Small intestine (tissue), 7 donors: Measurements from ENCODE around the gene DNAJC15. TPM values are rescaled to one million over a fixed set of nuclear protein-coding genes. Genes with fewer than 3 reads are reported as not detected.

Source experiments
- DNase-seq, 2 donors: peaks; one replicate each; pipeline versions ENCODE4 v3.0.0 to v3.0.0-alpha.2; 2013
- FAIRE-seq: peaks from 2 replicates; lab custom pipeline; 2012; peaks lifted over from hg19 to GRCh38; lab: Jason Lieb, UNC
- H3K27ac ChIP-seq, 3 donors: one replicate each; pipeline ENCODE4 v1.5.1; 2013; ENCODE audit warnings: low read length in 2 of 3, mild to moderate bottlenecking in 2 of 3, control low read depth in 1 of 3, inconsistent platforms in 1 of 3, low read depth in 1 of 3, moderate library complexity in 1 of 3
- H3K27me3 ChIP-seq, 3 donors: one replicate each; pipeline ENCODE4 v1.6.1; 2013; ENCODE audit warnings: low read length in 3 of 3, inconsistent platforms in 1 of 3; ENCODE audit not compliant: control insufficient read depth in 3 of 3, insufficient read depth in 3 of 3
- H3K36me3 ChIP-seq, 3 donors: one replicate each; pipeline ENCODE4 v1.6.1; 2013; ENCODE audit warnings: low read length in 3 of 3, inconsistent platforms in 1 of 3, low read depth in 1 of 3, mild to moderate bottlenecking in 1 of 3, moderate library complexity in 1 of 3; ENCODE audit not compliant: control insufficient read depth in 3 of 3, insufficient read depth in 2 of 3
- H3K4me1 ChIP-seq, 3 donors: one replicate each; pipeline ENCODE4 v1.6.1; 2013; ENCODE audit warnings: low read length in 2 of 3, inconsistent platforms in 1 of 3, low read depth in 1 of 3, mild to moderate bottlenecking in 1 of 3, moderate library complexity in 1 of 3; ENCODE audit not compliant: control insufficient read depth in 3 of 3, insufficient read depth in 2 of 3
- H3K4me3 ChIP-seq, 3 donors: one replicate each; pipeline ENCODE4 v1.5.1; 2013; ENCODE audit warnings: low read length in 3 of 3, control low read depth in 1 of 3, inconsistent platforms in 1 of 3, low read depth in 1 of 3, mild to moderate bottlenecking in 1 of 3, moderate library complexity in 1 of 3
- H3K9me3 ChIP-seq, 2 donors: one replicate each; pipeline ENCODE4 v1.6.1; 2013; ENCODE audit warnings: low read depth in 1 of 2, low read length in 1 of 2; ENCODE audit not compliant: control insufficient read depth in 2 of 2, insufficient read depth in 1 of 2
- WGBS, 3 donors: extraction: QIAGEN DNeasy Blood & Tissue Kit; methylation state at CpG; one replicate each; pipeline ENCODE4 v1.1.7; 2013; 5-methylcytosine and 5-hydroxymethylcytosine counted together
- polyA plus RNA-seq, 4 donors: library from polyadenylated mRNA; stranded (reverse) in 3 of 4; unstranded in 1 of 4; fragments of 200-250 nt in 3 of 4; fragments of 120-200 nt in 1 of 4; gene quantifications; one replicate each; pipeline versions ENCODE4 v1.2.1 to v1.2.3, GENCODE V29; 2013
- donor health status: healthy with polysubstance abuse.
- donor health status: control.
- donor health status: control.
- donor health status: Bipolar disorder and iron deficiency.
- donor health status: healthy.

DNAJC15 gene
- polyA plus RNA-seq, 4 donors = 23.3 to 37.2 (median 29.9) TPM

- Histone ChIP-seq H3K27ac (no peak overlapping the region), H3K4me3 (no peak overlapping the region), H3K9me3 (no peaks in the 10 kb centered on the region), H3K27me3 (no peaks in the 10 kb centered on the region), H3K36me3 (no peaks in the 10 kb centered on the region), H3K4me1 (no peaks in the 10 kb centered on the region)
- FAIRE-seq (no peak), DNase-seq (no peak)
- 44 to 60% (median 51%) methylated on average over 3 of the region's 3 CpGs for WGBS, 3 donors
Observed at GRCh38 chr13:43006893-43007631, 16.3 kb upstream of the DNAJC15 start.

GRCh38 chr13:43008596-43008995 is 14.8 kb upstream of the DNAJC15 start:
- FAIRE-seq = no peak
- no peaks in the 10 kb centered on the region for H3K36me3 ChIP-seq
- H3K9me3 ChIP-seq = no peaks in the 10 kb centered on the region
- no peaks in the 10 kb centered on the region for H3K27me3 ChIP-seq
- no peak overlapping the region for H3K4me3 ChIP-seq
- H3K4me1 ChIP-seq = no peaks in the 10 kb centered on the region
- H3K27ac ChIP-seq = no peak overlapping the region
- no peak for DNase-seq
- 93 to 96% (median 96%) methylated on average over 3 of the region's 3 CpGs for WGBS, 3 donors

GRCh38 chr13:43009506-43009905 is 13.9 kb upstream of the DNAJC15 start:
- no peaks in the 10 kb centered on the region for H3K36me3 ChIP-seq
- DNase-seq (no peak), FAIRE-seq (no peak)
- no peaks in the 10 kb centered on the region for H3K27me3 ChIP-seq
- WGBS, 3 donors = 77 to 91% (median 82%) methylated on average over 1 of the region's 1 CpG
- no peaks in the 10 kb centered on the region for H3K9me3 ChIP-seq
- H3K4me3 ChIP-seq = no peak overlapping the region
- H3K27ac ChIP-seq = no peak overlapping the region
- H3K4me1 ChIP-seq = no peaks in the 10 kb centered on the region

GRCh38 chr13:43014162-43014561 is 9.2 kb upstream of the DNAJC15 start:
- 68 to 78% (median 71%) methylated on average over 3 of the region's 3 CpGs for WGBS, 3 donors
- no peaks in the 10 kb centered on the region for H3K36me3 ChIP-seq
- FAIRE-seq (no peak), DNase-seq (no peak)
- H3K9me3 ChIP-seq = no peaks in the 10 kb centered on the region
- no peak overlapping the region for H3K27ac ChIP-seq
- peaks cover 0 to 2% (median 0%) of the 10 kb centered on the region in 3 donors for H3K4me1 ChIP-seq
- H3K27me3 ChIP-seq = no peaks in the 10 kb centered on the region
- no peak overlapping the region for H3K4me3 ChIP-seq

- Histone ChIP-seq H3K4me1 (peaks cover 0 to 2% (median 0%) of the 10 kb centered on the region in 3 donors), H3K27ac (no peak overlapping the region), H3K9me3 (no peaks in the 10 kb centered on the region), H3K36me3 (no peaks in the 10 kb centered on the region), H3K27me3 (no peaks in the 10 kb centered on the region), H3K4me3 (no peak overlapping the region)
- DNase-seq (no peak), FAIRE-seq (no peak)
- 72 to 79% (median 77%) methylated on average over 5 of the region's 5 CpGs for WGBS, 3 donors
Observed at GRCh38 chr13:43016226-43016625, 7.2 kb upstream of the DNAJC15 start.

- no peaks in the 10 kb centered on the region for H3K9me3 ChIP-seq
- 65 to 89% (median 83%) methylated on average over 2 of the region's 2 CpGs for WGBS, 3 donors
- DNase-seq = no peak
- no peak overlapping the region for H3K27ac ChIP-seq
- peaks cover 0 to 5% (median 3%) of the 10 kb centered on the region in 3 donors for H3K4me1 ChIP-seq
- H3K27me3 ChIP-seq = no peaks in the 10 kb centered on the region
- FAIRE-seq = no peak
- H3K36me3 ChIP-seq = no peaks in the 10 kb centered on the region
- H3K4me3 ChIP-seq = no peak overlapping the region
Observed at GRCh38 chr13:43019811-43020210, 3.6 kb upstream of the DNAJC15 start.

- Histone ChIP-seq H3K4me1 (peaks cover 0 to 7% (median 5%) of the 10 kb centered on the region in 3 donors), H3K27me3 (no peaks in the 10 kb centered on the region)
Observed at GRCh38 chr13:43020794-43021193, 2.6 kb upstream of the DNAJC15 start.

GRCh38 chr13:43021926-43022670 is 1.3 kb upstream of the DNAJC15 start:
- DNase-seq (no peak), FAIRE-seq (no peak)
- Histone ChIP-seq H3K27ac (no peak overlapping the region), H3K27me3 (no peaks in the 10 kb centered on the region), H3K9me3 (no peaks in the 10 kb centered on the region), H3K4me1 (peaks cover 0 to 10% (median 7%) of the 10 kb centered on the region in 3 donors), H3K4me3 (no peak overlapping the region), H3K36me3 (peaks cover 0 to 3% (median 0%) of the 10 kb centered on the region in 3 donors)
- 85 to 91% (median 90%) methylated on average over 11 of the region's 11 CpGs for WGBS, 3 donors

More at GRCh38 chr13:43020794-43021193, 2.6 kb upstream of the DNAJC15 start:
- DNase-seq = no peak
- Histone ChIP-seq H3K27ac (no peak overlapping the region), H3K4me3 (no peak overlapping the region), H3K36me3 (peaks cover 0 to 3% (median 0%) of the 10 kb centered on the region in 3 donors), H3K9me3 (no peaks in the 10 kb centered on the region)
- WGBS, 3 donors = 56 to 68% (median 66%) methylated on average over 1 of the region's 1 CpG
- FAIRE-seq = no peak
